Measurements from ENCODE around the gene BACH2. TPM values are rescaled to one million over a fixed set of nuclear protein-coding genes. Genes with fewer than 3 reads are reported as not detected.
A peak's percentile ranks its signal among the peaks of the same experiment; 100 is the strongest.

Gene BACH2
- total and polyA plus RNA-seq, 9 of the 15 experiments (the other 6 are each of a cell fraction or from before 2014, with no cell fraction given), result 0.06 to 3.1 (median 0.59) TPM

GRCh38 chr6:90044833-90045381 lies 251.7 kb downstream of the BACH2 start:
- 0% methylated on average over 3 of the region's 3 CpGs for WGBS (ENCODE audit: insufficient coverage, low coverage, missing lambda C conversion rate)
- ATAC-seq (peak; percentile 89), DNase-seq (ENCODE audit: extremely low read depth in 1 of 4, low spot score in 3 of 4) (peak; percentile 26 to 72 (median 42)), FAIRE-seq (no peak)
- no peaks in the 10 kb centered on the region for H4K20me1 ChIP-seq (replicated peaks; ENCODE audit: control insufficient read depth, insufficient read depth, low read length)
- peak overlapping the region; percentile 51 for H3K4me2 ChIP-seq (ENCODE audit: insufficient read depth, low read length)
- no peak overlapping the region; a peak in 1 of 4 replicates for H3K9ac ChIP-seq (ENCODE audit: insufficient read depth in 1 of 2, low read depth in 2 of 2, low read length in 2 of 2)
- CTCF ChIA-PET (ENCODE audit: low intra/inter-chr PET ratio), result no interaction called here
- H3K27me3 ChIP-seq (ENCODE audit: control insufficient read depth in 2 of 2, insufficient read depth in 2 of 2, low read length in 2 of 2), result no peaks in the 10 kb centered on the region
- no peaks in the 10 kb centered on the region for H3K9me3 ChIP-seq (replicated peaks; ENCODE audit: control insufficient read depth, insufficient read depth, low read depth, low read length)
- H3K9me1 ChIP-seq (ENCODE audit: control insufficient read depth, insufficient read depth, low read length), result no peaks in the 10 kb centered on the region
- POLR2A ChIA-PET, result interaction anchor here (0.6 to 1.2 kb wide), 2 partner anchors 93 to 1601 kb away, joined by 3 read pairs; no protein-coding TSS in a partner anchor
- no TSS peak for BruUV-seq (replicated peaks)
- intact Hi-C loops (cut with micrococcal nuclease), result no loop called here
- H3K27ac ChIP-seq (ENCODE audit: extremely low read depth, low read depth, low read length), result peak overlapping the region; percentile 46; the same call in 2 of the 3 replicates
- H2AFZ ChIP-seq (ENCODE audit: low read depth, low read length), result no peak overlapping the region
- in situ Hi-C loops (cut with MboI), result no loop called here
- H3K36me3 ChIP-seq (ENCODE audit: control insufficient read depth, insufficient read depth, low read length), result no peaks in the 10 kb centered on the region
- no peak overlapping the region for H3K4me3 ChIP-seq
- H3K4me1 ChIP-seq (replicated peaks in 1 of 2; ENCODE audit: control insufficient read depth in 2 of 2, insufficient read depth in 2 of 2, low read length in 2 of 2), result peaks cover 0 to 25% of the 10 kb centered on the region in 2 experiments; a peak in 3 of 5 replicates
- no peaks in the 10 kb centered on the region for H3K79me2 ChIP-seq (ENCODE audit: control insufficient read depth, insufficient read depth, low read length)
- TF ChIP-seq ZNF175 (CRISPR knock-in tag; IDR thresholded peaks at IDR 0.05; ENCODE audit: low read depth), result 0 out of 2 replicates have a peak, but pooled peaks have one; percentile 57
- 0 out of 2 replicates have a peak, but pooled peaks have one; percentile 15 for TF ChIP-seq ELF1 (tag; IDR thresholded peaks at IDR 0.05)
- TF ChIP-seq GTF2F1 (IDR thresholded peaks at IDR 0.05; ENCODE audit: low read depth, low read length), result no peak
- TF ChIP-seq PML (IDR thresholded peaks at IDR 0.05; ENCODE audit: low read length), result peak; percentile 86; the same call in 1 of the 2 replicates
- peak; percentile 74 to 88; a peak in 3 of 4 replicates for TF ChIP-seq TRIM24 (IDR thresholded peaks at IDR 0.05)
- TF ChIP-seq ARID1B (IDR thresholded peaks at IDR 0.05), result peak; percentile 94
- no peak for TF ChIP-seq NFATC3 (IDR thresholded peaks at IDR 0.05)
- TF ChIP-seq MEF2D (tag; conservative IDR thresholded peaks at IDR 0.05; ENCODE audit: low read depth), result peak; percentile 49; the same call in 1 of the 2 replicates
- no peak for TF ChIP-seq ZNF592 (IDR thresholded peaks at IDR 0.05)
- no peak for TF ChIP-seq RBM34 (IDR thresholded peaks at IDR 0.05; ENCODE audit: borderline replicate concordance, insufficient read depth, low read length)
- 0 out of 2 replicates have a peak, but pooled peaks have one; percentile 28 for TF ChIP-seq ZNF740 (CRISPR knock-in tag; IDR thresholded peaks at IDR 0.05)
- TF ChIP-seq ZNF740 (tag; IDR thresholded peaks at IDR 0.05), result no peak
- peak; percentile 31; the same call in 1 of the 2 replicates for TF ChIP-seq ARID3A (IDR thresholded peaks at IDR 0.05; ENCODE audit: borderline replicate concordance, low read depth, low read length)
- TF ChIP-seq MITF (IDR thresholded peaks at IDR 0.05), result peak; percentile 52; the same call in 1 of the 2 replicates

Measured in K562 (cell line).